Stimulated activated CD4-positive, alpha-beta T cell treated with anti-CD3 and anti-CD28 coated beads, Interleukin-12 subunit alpha, Interleukin-12 subunit beta, amount 100 ng/mL, for 24 hours (primary cell): ENCODE measurements around the gene LINGO1.

ENCODE experiments used
- DNase-seq, 2 experiments: peaks; one replicate each; pipeline ENCODE4 v3.0.0-alpha.2; 2020; ENCODE audit warnings: low read depth in 2 of 2

Gene LINGO1

DNA sequence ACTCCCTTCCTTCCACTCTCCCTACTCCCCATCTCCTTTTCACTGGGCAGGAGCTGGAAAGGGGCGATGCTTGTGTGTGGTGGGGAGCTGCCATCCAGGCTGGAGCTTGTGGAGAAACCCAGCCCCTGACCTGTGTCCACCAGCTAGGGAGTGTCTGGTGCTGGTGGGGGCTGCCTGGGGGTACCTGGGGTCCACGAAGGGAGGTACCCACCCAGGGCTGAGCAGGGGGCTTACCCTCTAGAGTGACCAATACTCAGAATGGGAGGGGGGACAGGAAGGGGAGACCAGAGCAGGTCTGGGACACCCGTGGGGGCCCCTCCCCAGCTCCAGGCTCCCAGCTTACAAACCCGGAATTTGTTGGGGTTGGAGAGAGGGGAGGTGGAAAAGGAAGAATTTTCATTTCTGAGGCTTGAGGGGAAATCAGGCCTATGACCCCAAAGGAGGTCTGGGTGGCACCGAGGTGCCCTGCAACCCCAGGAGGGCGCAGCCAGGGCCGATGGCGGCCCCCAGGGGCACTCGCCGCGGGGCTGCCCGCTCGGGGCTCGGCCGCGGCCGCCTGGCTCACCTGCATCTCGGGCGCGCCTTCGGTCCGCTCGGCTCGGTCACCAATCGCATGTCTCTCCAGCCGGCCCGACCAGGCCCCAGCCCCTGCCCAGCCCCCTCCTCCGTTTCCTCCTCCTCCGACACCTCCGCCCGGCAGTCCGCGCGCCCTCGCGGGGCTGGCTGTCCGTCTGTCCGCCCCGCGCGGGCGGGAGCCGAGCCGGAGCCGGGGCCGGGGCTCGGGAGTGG lies 773 bp downstream of the LINGO1 start:
- DNase-seq, result no peak

DNA sequence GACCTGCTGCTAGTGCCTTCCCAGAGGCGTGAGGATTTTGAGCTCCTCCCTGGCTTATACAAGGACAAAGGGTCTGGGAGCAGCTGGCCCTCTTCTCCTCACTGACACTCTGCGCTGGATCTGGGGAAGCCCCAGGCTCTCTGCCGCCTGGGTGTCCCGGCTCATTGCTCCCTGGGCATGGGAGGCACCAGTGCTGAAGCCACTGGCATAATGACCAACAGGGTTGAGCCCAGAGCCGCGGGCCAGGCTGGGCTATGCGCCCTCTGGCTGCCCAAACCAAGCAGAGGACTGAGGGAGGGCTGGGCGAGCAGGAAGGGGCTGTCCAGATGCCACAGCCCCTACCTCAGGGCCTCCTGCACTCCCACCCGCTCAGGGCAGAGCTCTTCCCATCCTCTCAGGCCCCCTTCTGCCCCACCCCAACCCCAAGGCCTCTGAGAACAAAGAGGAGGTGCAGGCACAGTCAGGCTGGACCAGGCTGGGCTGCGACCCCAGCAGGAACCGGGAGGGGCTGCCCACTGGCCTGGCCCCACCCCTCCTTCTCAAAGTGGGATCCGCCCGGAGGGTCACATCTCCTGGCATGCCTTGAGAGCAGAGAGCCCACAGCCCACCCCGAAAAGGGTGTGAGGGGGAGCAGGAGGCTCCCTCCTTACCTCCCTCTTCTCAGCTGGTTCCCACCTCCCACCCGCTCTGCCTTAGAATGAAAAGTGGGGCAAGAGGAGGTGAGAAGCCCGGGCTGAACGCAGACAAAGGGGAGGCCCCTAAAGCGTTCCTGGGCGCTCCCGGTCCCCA lies 1.6 kb downstream of the LINGO1 start:
- DNase-seq, result no peak

DNA sequence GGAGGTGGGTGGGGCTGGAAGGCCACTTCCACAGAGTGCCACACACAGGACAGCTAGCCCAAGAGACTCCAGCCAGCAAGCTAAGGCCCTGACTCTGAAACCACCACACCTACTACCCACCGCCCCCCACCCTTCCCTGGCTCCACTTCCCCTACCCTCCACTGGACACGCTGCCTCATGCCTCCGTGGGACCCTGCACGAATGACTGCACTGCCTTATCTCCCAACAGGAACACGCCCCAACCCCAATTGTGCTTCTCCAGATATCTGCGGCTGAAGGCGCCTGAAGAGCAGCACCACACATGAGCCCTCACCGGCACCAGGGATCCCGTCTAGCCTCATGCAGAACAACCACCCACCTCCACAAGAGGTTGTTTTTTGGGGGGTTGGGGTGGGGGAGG lies 2.7 kb downstream of the LINGO1 start:
- DNase-seq, result no peak

DNA sequence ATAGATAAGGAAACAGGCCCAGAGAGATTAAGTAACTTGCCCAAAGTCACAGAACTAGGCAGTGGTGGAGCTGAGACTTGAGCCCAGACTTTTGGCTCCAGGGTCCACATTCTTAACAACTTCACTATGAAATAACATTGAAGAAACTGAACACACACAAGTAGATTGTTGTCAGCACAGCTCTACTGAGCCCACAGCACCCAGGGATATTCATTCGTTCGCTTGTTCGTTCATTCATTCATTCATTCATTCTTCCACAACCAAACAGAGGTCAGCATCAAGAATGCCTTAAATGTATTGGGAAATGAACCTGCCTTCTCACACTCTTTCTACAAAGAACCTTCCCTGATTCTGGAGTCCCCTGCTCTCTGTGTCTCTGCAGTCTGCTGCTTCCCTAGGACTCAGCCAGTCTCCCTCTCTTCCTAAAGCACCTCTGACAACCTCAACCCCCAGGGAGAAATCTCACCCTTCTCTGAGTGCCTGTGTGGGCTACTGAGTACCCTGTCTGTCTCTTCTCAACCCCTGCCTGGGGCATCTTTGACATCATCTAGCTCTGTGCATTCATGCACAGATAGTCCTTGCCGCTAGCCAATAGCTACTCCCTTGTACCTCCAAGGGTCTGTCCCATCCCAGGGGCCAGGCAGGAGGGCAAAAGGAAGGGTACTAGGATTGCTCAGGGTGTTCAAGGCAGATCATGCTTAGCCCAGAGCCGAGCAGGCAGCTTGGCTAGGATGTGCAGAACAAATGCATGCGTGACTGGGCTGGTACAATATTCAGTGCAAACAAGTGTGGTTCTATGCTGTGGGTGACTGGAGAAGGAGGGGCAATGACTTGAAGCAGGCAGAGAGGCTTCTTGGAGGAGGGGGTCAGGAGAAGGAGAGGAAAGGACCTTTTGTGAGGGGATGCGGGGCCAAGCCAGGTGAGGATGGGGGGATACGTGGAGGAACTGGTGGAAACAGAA lies 3.4 kb downstream of the LINGO1 start:
- DNase-seq, result no peak

DNA sequence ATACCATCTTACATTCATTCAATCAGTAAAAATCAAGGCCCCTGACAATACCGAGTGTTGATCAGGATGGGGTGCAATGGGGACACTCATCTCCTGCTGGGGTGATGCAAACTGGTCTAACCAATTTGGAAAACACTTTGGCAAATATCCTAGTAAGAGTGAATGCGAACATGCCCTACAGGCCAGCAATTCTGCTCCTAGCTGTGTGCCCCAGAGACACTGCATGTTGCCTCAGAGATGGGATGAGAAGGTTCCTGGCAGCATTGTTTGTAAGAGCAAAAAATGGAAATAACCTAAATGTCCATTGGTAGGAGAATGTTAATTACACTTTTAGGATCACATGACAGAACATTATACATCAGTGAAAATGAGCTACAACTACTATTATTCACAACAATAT lies 4.7 kb downstream of the LINGO1 start:
- DNase-seq, result no peak

DNA sequence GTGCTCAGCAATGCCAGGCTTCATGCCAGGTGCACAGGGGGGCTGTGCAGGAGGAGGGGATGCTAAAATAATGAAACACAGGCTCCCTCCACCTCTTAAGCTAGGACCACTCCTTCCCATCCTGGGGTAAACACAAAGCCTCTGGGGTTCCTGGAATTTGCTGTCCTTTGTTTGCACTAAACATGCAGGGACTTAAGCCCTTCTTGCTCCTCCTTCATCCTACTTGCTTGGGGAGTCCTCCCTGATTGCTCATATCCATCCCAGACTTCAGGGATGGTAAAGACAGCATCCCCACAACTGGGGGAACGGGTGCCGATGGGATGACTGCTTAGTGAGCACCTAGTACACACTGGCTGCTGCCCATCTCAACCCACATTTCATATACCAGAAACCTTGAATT lies 5.1 kb downstream of the LINGO1 start:
- DNase-seq, result no peak

DNA sequence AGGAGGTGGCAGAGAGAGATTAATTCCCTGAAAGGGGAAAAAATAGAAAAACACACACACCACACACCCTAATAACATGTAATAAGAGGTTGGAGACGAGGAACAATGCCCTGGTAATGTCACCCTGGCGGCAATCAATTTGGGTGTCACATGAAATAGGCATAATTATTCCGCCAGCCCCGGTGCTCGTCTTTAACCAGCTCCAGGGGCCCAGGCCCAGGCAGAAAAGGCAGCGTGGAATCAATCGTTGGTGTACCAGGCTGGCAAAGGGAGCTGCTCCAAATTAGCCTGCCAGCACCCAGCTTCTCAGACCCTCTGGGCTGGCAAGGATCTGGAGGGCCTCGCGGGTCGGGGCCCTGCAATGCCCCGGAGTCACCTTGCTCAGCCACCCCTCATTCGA lies 5.6 kb downstream of the LINGO1 start:
- DNase-seq, result no peak

DNA sequence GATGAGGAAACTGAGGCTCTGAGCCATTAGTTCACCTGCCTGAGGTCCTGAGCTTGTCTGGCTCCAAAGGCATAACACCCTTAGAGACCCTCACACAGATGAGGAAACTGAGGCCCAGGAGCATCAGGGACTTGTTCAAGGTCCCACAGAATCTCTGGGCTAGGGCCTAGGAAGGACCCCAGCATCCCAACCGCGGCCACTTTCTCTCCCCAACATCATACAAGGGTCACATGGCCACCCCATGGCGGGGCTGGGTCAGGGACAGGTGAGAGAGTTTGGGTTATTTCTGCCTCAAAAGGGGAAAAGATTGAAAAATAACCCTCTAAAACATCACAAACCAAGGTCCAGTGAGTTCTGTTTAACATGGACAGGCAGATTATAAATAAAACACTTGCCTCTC lies 6.7 kb downstream of the LINGO1 start:
- DNase-seq, result no peak

DNA sequence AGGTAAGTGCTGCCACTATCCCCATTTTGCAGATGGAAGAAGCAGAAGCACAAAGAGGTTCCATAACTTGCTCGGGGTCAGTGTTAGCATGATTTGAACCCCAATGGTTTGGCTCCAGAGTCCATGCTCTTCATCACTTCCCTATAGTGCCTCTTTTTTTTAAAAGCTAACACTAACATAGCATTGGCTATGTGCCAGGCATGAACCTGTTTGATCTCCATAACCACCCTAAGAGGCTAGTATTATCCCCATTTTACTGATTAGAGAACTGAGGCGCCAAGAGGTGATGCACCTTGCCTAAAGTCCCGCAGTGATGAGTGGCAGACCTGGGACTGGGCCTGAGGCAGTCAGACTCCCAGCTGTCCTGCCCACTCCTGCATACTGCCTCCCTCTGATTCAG lies 7.3 kb downstream of the LINGO1 start:
- no peak for DNase-seq

DNA sequence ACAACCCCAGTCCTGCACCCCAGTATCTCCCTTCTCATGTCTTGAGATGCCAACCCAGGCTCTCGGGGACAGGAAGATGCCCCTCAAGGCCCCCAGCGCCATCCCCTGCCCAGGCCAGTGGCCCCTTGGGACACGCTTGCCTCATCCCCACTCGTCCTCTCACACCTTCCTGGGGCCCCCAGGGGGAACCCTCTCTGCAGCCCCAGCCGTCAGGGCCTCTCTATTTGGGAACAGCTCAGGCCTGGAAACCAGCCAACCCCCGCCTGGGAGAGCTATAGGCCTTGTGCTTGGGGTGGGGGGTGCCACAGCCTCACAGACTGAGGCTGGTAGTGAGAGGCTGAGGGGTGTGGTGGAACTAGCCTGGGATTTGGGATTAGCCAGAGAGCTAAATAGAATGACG lies 7.8 kb downstream of the LINGO1 start:
- no peak for DNase-seq

DNA sequence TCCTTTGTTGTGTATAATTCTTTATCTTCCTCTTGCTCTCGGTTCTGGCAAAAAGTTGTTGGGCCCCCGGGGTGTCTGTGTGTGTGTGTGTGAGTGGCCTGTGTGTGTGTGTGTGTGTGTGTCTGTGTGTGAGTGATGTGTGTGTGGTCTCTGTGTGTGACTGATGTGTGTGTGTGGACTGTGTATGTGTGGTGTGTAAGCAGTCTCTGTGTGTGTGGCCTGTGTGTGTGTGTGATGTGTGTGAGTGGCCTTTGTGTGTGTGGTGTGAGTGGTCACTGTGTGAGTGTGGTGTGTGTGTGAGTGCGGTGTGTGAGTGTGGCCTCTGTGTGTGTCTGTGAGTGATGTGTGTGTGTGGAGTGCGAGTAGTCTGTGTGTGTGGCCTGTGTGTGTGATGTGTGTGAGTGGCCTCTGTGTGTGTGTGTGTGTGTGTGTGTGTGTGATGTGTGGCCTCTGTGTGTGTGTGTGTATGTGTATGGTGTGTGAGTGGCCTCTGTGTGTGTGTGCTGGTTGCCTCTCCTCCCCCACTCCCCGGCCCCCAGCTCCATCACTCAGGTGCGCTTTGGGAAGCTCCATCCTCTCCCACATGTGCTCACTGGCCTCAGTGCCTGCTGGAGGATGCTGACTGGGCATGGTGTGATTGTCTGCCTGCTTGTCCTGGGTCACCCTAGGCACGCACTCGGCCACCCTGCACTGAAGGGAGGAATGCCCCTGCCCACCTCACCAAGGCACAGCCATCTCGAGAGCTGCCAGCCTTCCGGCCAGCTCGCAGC lies 8.8 kb downstream of the LINGO1 start:
- no peak for DNase-seq

DNA sequence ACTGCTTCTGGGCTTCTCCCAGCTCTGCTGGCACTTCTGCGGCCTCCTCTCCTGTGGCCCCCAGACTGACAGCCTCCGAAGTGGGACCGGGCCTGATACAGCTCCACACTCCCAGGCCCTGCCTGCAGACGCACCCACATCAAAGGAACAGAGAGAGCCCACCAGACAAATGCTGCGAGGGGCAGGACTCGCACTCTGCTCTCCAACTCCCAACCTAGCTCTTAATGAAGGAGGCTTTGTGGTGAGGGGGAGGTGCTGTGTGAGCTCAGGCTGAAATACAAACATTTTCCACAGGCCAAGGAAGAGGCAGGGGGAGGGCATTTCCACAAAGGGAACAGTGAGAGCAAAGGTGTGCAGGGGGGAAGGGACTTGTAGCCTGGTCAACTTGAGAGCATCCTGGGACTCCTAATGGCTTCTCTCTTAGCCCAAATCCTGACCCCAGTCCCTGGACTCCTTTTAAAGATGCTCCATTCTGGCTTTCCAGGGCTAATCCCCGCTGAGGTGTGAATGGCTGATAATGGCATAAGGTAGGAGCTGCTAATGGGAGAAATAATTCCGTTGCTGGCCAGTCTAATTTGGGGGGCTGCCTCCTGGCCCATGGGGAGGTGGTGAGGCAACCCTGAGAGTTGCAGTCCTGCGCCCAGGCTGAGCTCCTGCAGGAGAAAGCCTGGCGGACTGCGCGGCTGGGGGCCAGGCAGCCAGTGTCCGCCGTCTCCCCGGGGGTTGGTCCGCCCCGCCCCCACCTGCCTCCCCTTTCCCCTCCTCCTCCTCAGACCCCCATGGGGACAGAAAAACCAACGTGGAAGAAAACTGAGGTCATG lies 9.6 kb downstream of the LINGO1 start:
- DNase-seq, result no peak

DNA sequence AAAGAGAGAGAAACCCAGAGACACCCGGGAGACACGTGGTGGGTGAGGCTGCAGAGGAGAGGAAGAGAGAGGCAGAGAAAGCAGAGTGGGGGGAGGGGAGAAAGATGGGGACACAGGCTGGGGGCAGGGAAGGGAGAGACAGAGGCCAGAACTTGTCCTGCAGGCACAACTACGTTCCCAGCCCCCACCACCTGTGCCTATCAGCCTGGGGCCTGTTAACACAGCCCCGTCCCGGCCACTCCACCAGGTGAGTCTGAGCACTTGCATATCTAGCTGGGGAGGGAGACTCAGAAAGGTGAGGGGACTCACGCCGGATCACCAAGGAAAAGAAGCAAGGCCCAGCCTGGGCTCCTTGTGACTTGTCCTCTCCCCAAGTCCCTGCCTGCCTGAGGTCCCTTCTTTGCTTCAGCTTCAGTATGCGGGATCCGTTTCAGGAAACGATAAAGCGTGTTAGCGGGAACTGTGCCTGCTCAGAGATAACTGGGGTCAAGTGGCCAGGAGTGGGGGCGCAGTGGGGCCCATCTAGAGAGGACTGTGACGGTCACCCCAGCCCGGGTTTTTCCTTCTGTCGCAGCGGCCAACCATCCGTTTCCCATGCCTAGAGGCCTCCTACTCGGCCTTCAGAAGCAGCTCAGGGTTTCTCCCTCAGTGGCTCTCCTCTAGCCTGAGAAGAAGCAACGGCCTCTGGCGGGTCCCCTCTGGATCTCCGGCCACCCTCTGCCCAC lies 10.3 kb downstream of the LINGO1 start:
- DNase-seq, result no peak

DNA sequence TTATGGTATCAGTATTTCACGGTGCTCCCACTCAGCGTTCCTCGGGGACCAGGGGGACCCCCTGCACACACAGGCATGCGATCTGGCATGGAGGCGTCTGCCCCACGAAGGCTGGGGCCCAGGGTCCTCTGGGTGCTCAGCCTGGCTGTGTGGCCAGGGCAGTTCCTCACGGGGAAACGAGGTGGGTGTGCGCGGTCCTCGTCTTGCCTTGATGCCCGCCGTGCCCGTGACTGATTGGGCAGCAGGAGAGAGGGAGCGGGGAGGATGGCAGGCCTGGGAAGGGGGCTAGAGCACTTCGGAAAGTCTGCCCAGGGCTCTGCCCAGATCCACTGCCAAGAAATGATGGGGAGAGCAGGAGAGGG lies 10.9 kb downstream of the LINGO1 start:
- no peak for DNase-seq

DNA sequence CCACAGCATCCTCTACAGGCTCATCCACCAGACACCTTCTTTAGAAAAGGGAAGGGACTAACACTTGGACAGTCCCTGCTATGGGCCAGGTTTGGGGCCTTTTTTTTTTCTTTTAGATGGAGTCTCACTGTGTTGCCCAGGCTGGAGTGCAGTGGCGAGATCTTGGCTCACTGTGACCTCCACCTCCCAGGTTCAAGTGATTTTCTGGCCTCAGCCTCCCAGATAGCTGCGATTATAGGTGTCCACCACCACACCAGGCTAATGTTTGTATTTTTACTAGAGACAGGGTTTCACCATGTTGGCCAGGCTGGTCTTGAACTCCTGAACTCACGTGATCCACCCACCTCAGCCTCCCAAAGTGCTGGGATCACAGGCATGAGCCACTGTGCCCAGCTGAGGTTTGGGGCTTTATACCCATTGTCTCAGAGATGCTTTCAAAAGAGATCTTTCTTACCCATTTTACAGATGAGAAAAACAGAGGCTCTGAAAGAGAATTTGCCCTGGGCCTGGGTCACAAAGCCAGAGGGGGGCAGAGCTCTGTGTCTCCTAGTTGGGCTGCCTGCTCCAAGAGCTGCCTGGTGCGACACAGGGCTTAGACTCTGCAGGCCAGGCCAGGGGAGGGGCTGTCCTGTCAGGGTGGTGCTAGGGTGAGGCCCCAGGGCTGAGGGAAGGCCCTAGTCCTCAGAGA lies 11.6 kb downstream of the LINGO1 start:
- DNase-seq, result no peak

DNA sequence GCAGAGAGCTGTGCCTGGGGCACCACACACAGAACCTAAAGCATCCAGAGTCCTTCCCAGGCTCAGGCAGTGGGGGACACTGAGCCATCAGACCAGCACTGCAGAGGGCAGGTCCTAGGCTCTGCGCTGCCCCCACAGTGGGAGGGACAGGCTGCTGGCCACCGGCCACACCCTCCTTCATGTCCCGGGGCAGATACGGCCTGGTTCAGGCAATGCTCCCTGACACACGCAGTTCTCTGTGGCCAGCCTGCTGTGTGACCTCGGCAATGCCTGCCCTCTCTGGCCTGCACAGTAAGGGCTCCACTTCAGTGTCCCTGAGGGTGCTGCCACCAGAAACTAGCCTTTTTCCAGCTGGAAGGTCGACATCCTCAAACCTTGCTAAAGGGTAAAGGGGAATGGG lies 12.4 kb downstream of the LINGO1 start:
- DNase-seq, result no peak

DNA sequence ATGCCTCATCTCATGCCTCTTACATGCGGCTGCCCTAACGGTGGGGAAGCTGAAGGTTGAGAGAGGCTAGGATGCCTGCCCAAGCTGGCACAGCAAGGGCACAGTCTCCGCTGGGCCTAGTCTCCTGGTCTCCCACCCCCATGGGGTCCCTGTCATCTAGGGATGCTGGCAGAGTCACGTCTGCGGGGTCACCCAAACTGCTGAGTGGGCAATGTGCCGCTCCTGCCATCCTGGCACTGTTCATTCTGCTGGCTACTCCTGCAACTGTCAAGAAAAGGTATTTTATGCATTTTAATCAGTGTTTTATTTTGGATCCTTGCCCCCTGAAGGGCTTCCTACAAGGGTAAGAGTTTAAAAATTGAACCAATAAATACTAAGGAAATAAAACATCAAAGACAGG lies 12.8 kb downstream of the LINGO1 start:
- DNase-seq, result no peak

DNA sequence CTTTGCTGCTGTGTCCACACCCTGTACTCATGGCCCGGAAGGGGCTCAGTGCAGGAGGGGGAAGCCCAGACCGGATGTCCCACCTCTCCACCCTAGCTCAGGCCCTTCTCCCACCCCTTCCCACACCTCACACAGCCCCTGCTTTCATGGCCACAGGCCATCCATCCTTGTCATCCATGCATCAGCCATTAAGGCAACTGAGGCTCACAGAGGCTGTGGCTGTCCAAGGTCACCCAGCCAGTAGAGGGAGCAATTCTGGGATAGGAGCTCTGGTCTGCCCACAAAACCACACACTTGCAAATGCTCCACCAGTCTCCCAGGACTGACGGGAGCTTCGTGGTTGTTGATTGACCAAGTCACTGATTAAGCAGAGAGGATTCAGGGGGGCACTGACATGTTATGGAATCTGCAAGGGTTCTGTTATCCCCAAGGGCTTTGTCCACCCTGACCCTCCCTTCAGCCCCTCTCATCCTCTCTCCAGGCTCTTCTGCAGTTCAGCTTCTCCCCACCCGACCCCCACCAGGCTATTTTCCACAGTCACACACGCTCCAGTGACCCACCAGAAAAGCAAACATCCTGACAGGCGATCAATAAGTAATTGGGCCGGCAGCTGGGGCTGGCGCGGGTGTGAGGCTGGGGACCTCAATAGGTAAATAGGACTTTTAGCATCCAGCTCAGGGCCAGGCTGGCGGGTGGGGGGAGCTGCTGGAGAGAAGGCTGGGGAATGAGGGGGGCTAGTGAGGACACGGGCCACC lies 15.1 kb downstream of the LINGO1 start:
- DNase-seq, result no peak

DNA sequence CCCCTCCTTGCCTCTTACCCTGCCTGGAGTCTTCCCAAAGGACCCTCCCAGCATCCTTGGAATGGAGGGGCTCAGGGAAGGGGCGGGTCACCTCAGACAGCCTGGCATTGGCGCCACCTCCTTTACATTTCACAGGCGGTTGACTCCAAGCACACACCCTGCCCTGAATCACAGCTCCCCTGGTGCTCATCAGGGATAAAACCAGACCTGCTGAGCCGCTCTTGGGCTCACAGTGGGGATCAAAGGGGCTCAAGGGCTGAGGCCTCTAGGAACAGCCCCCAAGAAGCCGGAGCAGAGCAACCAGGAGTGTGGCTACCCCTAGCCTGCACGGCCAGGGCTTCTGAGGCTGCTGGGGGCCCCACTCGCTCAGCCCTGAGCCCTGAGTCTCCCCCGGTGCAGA lies 16.6 kb downstream of the LINGO1 start:
- DNase-seq, result no peak
